KMS-11 (cell line): Measurements from ENCODE around the gene GTF2A1.
"Not testable (repeated sequence)": the region's sequence is repeated elsewhere in the genome, so short reads cannot be mapped to it uniquely, and the experiment has no call there.

ENCODE experiments used
- H2AFZ ChIP-seq: fragments of 200-600 bp; sonication (generic); 2 replicates; pipeline ENCODE4 v1.6.1; 2016; ENCODE audit warnings: antibody characterized with exemption, mixed run types, low read depth
- H3K27ac ChIP-seq: fragments of 200-600 bp; sonication (generic); 2 replicates; pipeline ENCODE4 v1.6.1; 2016; ENCODE audit warnings: mild to moderate bottlenecking, mixed run types
- H3K27me3 ChIP-seq: fragments of 200-600 bp; sonication (generic); 2 replicates; pipeline ENCODE4 v1.6.1; 2017; ENCODE audit warnings: mild to moderate bottlenecking, low read depth, mixed run types, moderate library complexity; ENCODE audit not compliant: insufficient read depth
- H3K36me3 ChIP-seq: fragments of 200-600 bp; sonication (generic); 2 replicates; pipeline ENCODE4 v1.6.1; 2017; ENCODE audit warnings: mild to moderate bottlenecking, mixed run types; ENCODE audit not compliant: insufficient read depth
- H3K4me1 ChIP-seq: fragments of 200-600 bp; sonication (generic); 2 replicates; pipeline ENCODE4 v1.6.1; 2016; ENCODE audit warnings: mild to moderate bottlenecking, low read depth, mixed run types; ENCODE audit not compliant: poor library complexity, severe bottlenecking
- H3K4me2 ChIP-seq: fragments of 200-600 bp; sonication (generic); 2 replicates; pipeline ENCODE4 v1.7.0; 2016; ENCODE audit warnings: mild to moderate bottlenecking, mixed run types
- H3K4me3 ChIP-seq: fragments of 200-600 bp; sonication (generic); IDR thresholded peaks from 2 replicates; pipeline ENCODE4 v1.6.1; 2017; ENCODE audit warnings: low read depth, low read length, mixed read lengths; ENCODE audit not compliant: insufficient read depth
- H3K79me2 ChIP-seq: fragments of 200-600 bp; sonication (generic); 2 replicates; pipeline ENCODE4 v1.6.1; 2016; ENCODE audit warnings: low read depth, mixed run types; ENCODE audit not compliant: insufficient read depth
- H3K9ac ChIP-seq: fragments of 200-600 bp; sonication (generic); 2 replicates; pipeline ENCODE4 v1.6.1; 2016; ENCODE audit warnings: mild to moderate bottlenecking, mixed run types
- H4K20me1 ChIP-seq: fragments of 200-600 bp; sonication (generic); 2 replicates; pipeline ENCODE4 v1.6.1; 2016; ENCODE audit warnings: mild to moderate bottlenecking, mixed run types; ENCODE audit not compliant: insufficient read depth
- CTCF ChIP-seq: fragments of 200-600 bp; sonication (generic); conservative IDR thresholded peaks from 2 replicates; pipeline ENCODE4 v1.6.1; 2017; ENCODE audit warnings: low read depth, mild to moderate bottlenecking, antibody characterized with exemption, low read length, moderate library complexity, mixed read lengths

Gene GTF2A1

DNA sequence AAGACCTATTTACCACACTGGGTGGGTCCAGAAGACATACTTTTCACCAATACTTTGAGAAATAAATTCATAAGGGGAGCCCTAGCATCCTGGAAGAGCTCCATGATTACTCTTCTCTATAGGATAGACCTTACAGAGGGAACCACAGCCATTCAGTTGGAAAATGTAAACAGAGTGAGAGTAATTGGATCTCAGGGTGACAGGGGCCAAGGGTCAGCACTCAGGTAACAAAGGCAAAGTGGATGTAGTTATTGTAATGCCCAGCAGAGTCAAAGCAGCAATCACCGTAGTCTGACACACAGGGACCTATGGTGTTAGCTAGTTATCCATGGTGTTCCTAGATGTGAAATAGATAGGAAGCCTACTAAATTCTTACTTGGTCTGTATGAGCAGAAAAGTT is 10.8 kb upstream of the GTF2A1 start:
- Histone ChIP-seq H2AFZ (no peak overlapping the region), H3K27me3 (no peaks in the 10 kb centered on the region), H3K36me3 (no peaks in the 10 kb centered on the region), H3K9ac (no peak overlapping the region), H4K20me1 (no peaks in the 10 kb centered on the region), H3K4me1 (no peaks in the 10 kb centered on the region), H3K79me2 (no peaks in the 10 kb centered on the region), H3K27ac (no peak overlapping the region), H3K4me2 (no peak overlapping the region), H3K4me3 (no peak overlapping the region)
- no peak for TF ChIP-seq CTCF

DNA sequence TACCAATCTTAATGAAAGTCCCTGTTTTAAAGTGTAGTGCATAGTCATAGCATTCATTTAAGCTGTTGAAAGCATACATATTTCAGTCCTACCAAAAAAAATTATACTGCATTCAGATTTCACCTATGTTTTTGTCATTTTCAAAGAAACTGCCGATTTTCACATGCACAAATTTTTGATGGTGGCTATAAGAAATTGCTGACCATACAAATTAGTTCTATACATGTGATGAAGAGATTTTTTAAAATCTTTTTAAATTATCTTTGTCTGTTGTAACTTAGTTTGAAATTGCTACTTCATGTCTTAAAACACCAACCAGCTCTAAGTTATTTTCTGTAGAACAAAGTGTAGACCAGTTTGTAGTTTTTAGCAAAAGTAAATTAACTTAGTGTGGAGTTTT is 3.5 kb upstream of the GTF2A1 start:
- H3K27me3 ChIP-seq, result no peaks in the 10 kb centered on the region
- H3K4me1 ChIP-seq, result peaks cover 6% of the 10 kb centered on the region

GRCh38 chr14:81223788-81224187 is 3.0 kb upstream of the GTF2A1 start:
- H3K79me2 ChIP-seq, H4K20me1 ChIP-seq, H3K4me3 ChIP-seq, H3K36me3 ChIP-seq, H3K4me2 ChIP-seq, H2AFZ ChIP-seq, H3K27me3 ChIP-seq, H3K9ac ChIP-seq, H3K4me1 ChIP-seq, H3K27ac ChIP-seq: not testable (repeated sequence)

More for the DNA sequence above, 3.5 kb upstream of the GTF2A1 start:
- TF ChIP-seq CTCF, result no peak
- Histone ChIP-seq H3K4me3 (no peak overlapping the region), H3K9ac (no peak overlapping the region), H3K4me2 (no peak overlapping the region), H3K27ac (no peak overlapping the region), H4K20me1 (no peaks in the 10 kb centered on the region), H2AFZ (no peak overlapping the region), H3K36me3 (no peaks in the 10 kb centered on the region), H3K79me2 (peaks cover 5% of the 10 kb centered on the region; the same call in 1 of the 2 replicates)

DNA sequence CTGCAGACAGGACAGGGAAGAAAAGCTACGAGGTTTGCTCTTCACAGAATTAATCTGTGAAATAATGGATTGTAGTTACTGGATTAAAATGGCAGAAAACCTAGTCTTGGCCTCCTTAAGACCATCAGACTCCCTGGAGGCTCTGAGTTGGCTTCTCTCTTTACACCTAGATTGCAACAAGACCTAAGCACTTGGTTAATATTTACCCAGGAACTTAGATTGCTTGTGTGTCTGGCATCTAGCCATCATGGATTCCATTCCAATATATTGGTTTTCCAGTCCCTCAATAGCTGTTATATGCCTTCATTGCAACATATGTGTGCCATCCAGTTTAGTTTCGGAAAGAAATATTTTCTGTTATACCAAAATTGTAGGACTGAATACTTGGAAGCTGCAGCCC is 1.9 kb upstream of the GTF2A1 start:
- Histone ChIP-seq H3K9ac (no peak overlapping the region), H2AFZ (no peak overlapping the region), H4K20me1 (no peaks in the 10 kb centered on the region), H3K79me2 (peaks cover 19% of the 10 kb centered on the region; the same call in 1 of the 2 replicates), H3K36me3 (no peaks in the 10 kb centered on the region), H3K4me3 (no peak overlapping the region), H3K27me3 (no peaks in the 10 kb centered on the region), H3K4me1 (peaks cover 16% of the 10 kb centered on the region), H3K27ac (no peak overlapping the region), H3K4me2 (no peak overlapping the region)
- no peak for TF ChIP-seq CTCF

DNA sequence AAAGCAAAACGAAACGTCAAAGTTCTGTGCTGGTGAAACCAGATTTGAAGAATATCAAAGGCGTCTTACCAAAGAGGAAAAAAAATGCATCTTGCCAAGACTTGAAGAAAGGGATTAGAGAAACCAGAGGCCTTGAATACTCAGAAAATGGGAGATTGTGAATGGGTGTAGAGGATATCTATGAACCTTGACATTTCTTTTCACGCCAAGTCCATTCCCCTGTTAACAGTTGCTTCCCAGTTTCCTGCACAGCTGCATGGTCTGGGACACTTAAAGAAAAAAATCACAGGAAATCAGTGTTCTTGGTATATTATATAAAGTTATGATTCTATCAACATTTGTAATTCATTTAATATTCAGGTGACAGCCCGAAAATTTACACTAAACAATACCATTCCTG is 1.4 kb upstream of the GTF2A1 start:
- no peaks in the 10 kb centered on the region for H4K20me1 ChIP-seq
- H3K9ac ChIP-seq, result peak overlapping the region; percentile 90; the same call in 1 of the 2 replicates
- H3K79me2 ChIP-seq, result peaks cover 25% of the 10 kb centered on the region; the same call in 1 of the 2 replicates
- peak overlapping the region; percentile 58; the same call in 1 of the 2 replicates for H2AFZ ChIP-seq
- no peaks in the 10 kb centered on the region for H3K27me3 ChIP-seq
- H3K36me3 ChIP-seq, result no peaks in the 10 kb centered on the region
- peak overlapping the region; percentile 58; the same call in 1 of the 2 replicates for H3K4me2 ChIP-seq
- H3K27ac ChIP-seq, result peak overlapping the region; percentile 97
- peaks cover 22% of the 10 kb centered on the region for H3K4me1 ChIP-seq
- TF ChIP-seq CTCF, result no peak
- H3K4me3 ChIP-seq, result no peak overlapping the region
